CD1c-positive myeloid dendritic cell (primary cell): Measurements from ENCODE around the gene C12orf76.

Source experiments
- DNase-seq: peaks from one replicate; pipeline ENCODE4 v3.0.0-alpha.2; 2016; ENCODE audit errors: extremely low spot score

The C12orf76 gene

GRCh38 chr12:109995686-109996482 is 52.4 kb downstream of the C12orf76 start, which contains the start of gene GIT2:
Gene GIT2 (minus strand): TSS chr12:109996368. CDS start chr12:109996224, 144 bp downstream.
- DNase-seq: peak; percentile 99

- peak; percentile 69 for DNase-seq
Observed at GRCh38 chr12:109995361-109995685, 53.0 kb downstream of the C12orf76 start.

GRCh38 chr12:109994401-109995175 is 53.7 kb downstream of the C12orf76 start:
- DNase-seq: peak; percentile 60

DNA sequence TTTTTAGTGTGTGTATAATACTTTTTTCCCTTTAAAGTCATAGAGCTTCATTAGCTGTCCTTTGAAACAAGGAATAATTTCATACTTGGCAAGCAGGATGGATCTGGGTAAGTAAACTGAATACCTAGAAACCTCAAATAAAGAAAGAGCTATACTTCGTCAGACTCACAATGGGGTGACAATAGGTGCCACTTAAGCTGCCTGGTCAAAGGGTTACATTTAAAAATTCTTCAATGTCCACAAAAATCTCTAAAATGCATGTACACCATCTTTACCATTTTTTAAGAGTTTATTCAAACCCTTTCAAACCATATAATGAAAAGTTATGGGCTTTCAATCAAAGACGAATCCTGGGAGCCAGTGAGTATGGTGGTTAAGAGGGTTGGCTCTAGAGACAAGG is 55.2 kb downstream of the C12orf76 start:
- DNase-seq: no peak

DNA sequence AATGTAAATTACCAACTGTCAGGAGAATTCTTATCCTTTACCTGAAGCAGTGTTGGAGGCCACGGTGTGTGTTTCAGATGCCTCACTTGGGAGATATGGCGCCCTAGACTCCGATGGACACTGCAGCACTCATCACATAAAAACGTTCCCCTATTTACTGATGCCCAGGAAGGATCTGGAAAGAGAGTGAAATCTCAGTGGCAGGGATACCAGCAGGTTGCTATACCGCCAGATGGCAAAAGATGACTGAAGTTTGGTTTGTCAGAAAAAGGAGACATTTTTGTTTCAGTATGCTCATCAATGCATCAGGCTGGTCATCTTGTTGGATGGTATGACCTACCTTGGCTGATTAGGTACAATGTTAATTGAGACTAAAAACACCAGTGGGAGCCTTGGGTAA is 56.7 kb downstream of the C12orf76 start:
- no peak for DNase-seq
